RPMI8226 (cell line): ENCODE data around the gene CR2.
A peak's percentile ranks its signal among the peaks of the same experiment; 100 is the strongest.

Experiments
- DNase-seq: peaks from one replicate; pipeline ENCODE4 v3.0.0-alpha.2; 2015

Gene CR2

GRCh38 chr1:207453710-207454045, 450 bp upstream of the CR2 start:
- no peak for DNase-seq

GRCh38 chr1:207455183-207455754, 1.1 kb downstream of the CR2 start:
- DNase-seq = peak; percentile 13

DNA sequence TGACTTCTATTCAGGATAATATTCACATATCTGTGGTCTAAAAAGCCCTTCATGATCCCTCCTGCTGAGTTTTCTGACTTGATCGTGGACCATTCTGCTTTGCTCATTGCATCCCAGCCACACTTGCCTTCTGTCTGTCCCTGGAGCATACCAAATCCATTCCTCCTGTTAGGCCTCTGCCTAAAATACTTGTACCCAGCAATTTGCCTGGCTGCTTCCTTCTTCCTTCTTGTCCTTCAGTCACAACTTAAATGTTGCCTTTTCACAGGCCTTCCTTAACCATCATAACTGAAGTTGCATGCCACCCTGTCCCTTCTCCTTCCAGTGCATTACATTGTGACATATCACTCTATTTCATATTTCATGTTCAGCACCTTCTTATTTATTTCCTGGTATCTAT, 4.3 kb downstream of the CR2 start:
- DNase-seq = no peak

DNA sequence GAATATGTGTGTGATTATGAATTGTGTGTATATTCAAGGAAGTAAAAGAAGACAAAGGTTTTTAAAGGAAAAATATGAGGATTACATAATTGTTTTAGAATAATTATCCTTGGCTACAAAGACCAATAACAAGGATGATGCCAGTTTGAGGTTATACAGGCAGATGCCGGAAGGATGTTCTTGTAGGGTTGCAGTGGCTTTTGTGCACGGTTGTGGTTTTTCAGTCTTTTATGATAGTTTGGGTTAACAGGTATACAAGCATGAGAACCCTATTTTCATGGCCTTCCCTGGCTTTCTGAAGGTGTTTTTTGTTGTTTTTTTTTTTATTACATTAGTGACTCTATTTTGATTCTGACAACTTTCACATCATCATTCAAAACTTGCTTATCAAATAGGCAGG, 4.9 kb downstream of the CR2 start:
- DNase-seq = no peak

DNA sequence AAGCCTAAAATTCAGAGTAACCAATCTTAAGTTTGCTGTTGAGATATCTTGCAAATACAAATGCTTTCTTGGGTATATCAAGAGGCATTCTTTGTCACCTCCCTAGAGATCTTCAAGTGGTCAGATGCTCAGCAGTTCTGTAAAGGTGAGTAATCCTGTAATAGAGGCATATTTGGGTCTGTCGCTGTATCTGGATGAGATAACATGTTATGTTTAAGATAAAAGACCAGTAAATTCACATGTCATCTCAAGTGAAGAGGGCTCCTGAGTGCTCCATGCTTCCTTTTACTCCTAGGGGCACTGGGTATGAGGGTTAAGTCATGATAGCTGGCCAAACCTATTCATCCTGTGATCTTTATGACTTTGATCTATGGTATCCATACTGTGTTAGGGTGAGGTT, 7.5 kb downstream of the CR2 start:
- DNase-seq = no peak

- no peak for DNase-seq
These were observed 8.4 kb downstream of the CR2 start for GRCh38 chr1:207462535-207462934.

DNA sequence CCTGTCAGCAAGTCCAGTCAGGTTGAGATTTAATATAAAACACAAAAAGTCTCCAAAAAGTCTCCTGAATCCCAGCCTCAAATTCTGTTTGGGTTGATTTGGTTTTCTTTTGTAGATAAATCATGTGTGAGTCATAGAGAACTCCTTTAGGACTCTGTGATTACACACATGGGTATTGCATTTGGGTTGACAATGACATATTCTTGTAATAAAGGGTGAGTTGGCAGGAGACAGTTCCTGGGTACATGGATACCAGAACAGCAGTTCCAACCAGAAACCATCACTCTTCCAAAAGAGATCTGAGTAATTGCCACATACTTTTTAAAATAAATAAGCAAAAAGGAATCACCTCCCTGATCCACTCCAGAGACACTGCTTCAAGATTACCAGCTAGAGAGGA, 8.9 kb downstream of the CR2 start:
- no peak for DNase-seq

DNA sequence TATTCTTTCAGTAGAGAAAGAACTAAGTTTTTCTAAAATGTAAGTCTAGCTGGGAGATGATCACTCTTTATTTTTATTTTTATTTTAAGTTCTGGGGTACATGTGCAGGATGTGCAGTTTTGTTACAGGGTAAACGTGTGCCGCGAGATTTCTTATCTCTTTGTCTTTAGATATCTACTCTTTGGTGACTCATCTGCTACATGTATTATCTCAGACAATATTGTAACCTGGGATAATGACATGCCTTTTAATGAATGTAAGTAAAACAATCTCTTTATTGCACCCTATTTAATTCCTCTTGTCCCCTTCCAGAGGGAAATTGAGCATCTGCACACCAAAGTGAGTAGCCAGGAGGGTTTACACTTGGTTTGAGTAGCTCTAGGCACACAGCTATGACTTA, 9.4 kb downstream of the CR2 start:
- DNase-seq = no peak

- no peak for DNase-seq
These were observed 16.8 kb downstream of the CR2 start for GRCh38 chr1:207470927-207471326.

DNA sequence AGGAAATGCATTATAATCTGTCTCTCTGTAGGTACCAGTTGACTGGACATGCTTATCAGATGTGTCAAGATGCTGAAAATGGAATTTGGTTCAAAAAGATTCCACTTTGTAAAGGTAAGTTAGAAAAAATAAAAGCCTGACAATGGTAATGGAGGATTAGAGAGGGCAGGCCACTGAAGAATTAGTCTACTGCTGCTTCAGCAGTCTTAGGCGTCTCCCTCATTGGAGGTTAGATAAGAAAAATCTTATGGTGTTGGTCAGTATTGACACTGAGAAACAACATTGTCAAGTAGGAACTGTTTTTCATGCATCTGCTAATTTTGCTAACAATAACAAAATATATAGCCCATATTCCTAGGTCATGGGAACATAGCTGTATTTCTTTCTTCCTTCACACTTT, 20.1 kb downstream of the CR2 start:
- no peak for DNase-seq

DNA sequence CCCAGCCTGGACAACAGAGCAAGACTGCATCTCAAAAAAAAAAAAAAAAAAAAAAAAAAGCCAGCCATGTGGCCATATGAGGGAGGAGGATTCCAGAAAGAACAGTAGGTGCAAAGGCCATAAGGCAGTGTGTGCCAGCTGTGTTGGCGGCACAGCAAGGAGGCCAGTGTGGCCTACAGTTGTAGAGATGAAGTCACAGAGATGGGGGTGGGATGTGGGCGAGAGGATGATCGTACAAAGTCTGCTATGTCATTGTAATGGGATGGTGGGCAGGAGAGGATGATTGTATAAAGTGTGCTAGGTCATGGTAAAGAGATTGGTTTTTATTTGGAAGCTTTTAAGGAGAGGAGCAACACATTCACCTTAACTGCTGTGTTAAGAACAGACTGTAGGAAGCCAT, 32.1 kb downstream of the CR2 start:
- no peak for DNase-seq

DNA sequence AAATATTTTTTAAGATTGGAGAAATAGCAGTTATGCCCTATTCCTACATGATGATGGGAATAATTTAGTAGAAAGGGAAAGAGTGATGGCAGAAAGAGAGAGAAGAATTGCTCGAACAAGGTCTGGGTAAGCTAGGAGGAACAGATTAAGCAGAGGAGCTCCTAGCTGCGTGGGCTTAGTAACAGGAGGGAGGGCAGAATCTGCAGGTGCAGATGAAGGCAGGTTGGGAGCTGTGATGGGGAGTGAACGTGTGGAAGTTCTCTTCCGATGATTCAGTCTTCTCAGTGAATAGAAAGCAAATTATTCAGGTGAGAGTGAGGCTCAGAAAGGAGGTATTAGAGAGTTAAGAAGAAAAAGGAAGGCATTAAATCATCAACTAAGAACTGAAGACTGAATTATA, 33.5 kb downstream of the CR2 start:
- no peak for DNase-seq

DNA sequence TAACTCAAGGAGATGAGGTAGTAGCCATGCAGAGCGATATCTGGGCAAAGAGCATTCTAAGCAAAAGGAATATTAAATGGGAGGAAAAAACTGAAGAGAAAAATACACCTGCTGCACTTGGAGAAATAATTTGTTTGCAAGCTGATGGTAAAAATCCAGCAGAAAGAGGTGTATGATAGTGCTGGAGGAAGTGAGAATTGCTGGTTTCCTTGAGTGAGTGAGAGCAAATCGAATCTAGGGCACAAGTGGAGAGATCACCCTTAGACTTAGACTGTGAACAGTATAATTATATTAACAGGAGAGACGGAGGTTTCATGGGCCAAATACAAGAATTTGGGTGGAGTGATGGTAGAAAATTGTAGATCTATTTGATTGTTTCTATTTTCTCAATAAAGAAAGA, 39.1 kb downstream of the CR2 start:
- DNase-seq = no peak

- no peak for DNase-seq
These were observed 40.0 kb downstream of the CR2 start for GRCh38 chr1:207494171-207494570.

GRCh38 chr1:207495281-207495680, 41.2 kb downstream of the CR2 start:
- DNase-seq = peak; percentile 33

DNA sequence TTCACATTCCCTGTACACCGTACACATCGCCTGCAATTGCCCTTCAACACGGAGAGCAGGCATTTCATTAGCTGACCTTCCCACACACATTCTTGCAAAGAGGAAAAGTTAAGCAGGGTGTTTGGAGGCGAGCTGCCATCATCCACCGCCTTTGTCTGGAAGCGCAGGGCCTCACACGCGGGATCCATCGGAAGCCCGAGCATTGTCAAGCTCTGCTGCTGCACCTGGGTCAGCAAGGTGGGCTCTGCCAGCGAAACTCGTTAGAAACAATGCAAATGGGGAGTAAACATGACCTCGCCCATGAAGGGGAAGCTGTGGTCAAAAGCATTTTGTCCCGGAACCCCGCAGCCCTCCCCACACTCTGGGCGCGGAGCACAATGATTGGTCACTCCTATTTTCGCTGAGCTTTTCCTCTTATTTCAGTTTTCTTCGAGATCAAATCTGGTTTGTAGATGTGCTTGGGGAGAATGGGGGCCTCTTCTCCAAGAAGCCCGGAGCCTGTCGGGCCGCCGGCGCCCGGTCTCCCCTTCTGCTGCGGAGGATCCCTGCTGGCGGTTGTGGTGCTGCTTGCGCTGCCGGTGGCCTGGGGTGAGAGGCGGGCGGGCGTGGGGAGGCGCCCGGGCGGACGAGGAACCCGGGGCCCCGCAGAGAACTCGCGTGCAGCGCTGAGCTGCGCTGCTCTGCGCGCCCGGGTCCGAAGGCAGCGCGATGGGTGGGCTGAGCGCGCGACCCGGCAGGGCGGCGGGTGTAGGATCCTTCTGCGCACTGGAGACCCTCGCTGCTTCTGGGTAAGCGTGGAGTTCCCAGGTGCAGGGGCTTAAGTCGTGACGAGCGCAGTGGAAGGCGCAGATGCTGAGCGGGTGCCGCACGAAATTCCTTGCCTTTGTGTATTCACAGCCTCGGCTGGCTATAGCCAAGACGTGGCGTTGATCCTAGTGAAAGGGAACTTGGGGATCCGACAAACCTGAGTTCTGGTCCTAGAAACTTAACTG, 42.0 kb downstream of the CR2 start, which contains the start of gene CR1:
Gene CR1 (plus strand): TSS at position 357 of the 992 bp plus-strand sequence. CDS start 111 bp downstream, at position 468.
- DNase-seq = peak; percentile 57

GRCh38 chr1:207497941-207498340, 43.8 kb downstream of the CR2 start:
- DNase-seq = no peak

DNA sequence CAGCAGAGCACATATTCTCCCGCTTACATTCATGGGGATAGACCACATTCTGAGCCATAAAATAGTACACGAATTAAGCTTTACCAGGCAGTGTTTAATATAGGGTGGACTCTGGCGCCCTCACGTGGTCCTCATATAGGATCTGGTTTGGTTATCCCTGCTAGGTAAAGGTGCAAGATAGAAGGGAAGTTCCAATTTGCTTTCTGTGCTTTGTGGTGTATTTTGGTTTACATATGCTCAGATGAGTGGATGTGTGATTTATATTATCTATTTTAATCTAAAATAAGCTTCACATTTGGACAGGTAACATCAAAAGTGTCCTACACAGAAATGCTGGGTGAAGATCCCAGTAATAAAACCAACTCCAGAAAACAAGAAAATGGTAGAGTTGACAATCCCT, 45.4 kb downstream of the CR2 start:
- DNase-seq = peak; percentile 76

DNA sequence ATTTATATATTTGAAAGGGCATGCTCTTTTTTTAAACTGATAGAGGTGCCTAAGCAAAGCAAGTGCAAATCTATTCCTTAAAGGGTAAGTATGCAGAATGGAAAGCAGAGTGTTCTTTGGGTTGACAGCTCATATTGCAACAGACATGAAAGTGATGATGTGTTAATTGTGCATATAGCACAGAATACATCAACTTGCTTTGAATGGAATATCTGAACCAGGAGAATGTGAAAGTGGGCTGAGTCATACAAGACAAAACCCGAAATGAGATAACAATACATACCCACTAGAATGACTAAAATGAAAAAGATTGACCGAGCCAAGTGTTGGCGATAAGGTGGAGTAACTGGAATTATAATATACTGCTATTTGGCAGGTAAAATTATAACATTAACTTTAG, 46.2 kb downstream of the CR2 start:
- DNase-seq = no peak

GRCh38 chr1:207501071-207501470, 46.9 kb downstream of the CR2 start:
- DNase-seq = no peak

DNA sequence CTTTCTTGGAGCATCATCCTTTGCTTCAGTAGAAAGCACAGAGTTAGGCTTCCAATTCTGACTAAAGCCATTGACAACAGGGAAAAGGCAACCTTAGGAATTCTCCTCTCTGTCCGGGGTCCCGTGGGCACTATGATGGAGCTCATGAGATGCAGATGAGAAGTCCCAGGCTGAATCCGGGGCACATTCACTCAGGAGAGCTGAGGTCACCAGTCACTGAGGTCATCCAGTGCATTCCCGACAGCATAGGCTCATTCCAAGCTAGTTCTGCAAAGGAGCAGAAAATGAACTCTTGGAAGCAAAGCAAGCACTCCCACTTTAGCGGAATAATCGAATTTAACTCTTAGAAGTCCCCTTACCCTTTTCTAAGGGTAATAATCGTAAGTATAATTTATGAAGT, 48.6 kb downstream of the CR2 start:
- no peak for DNase-seq

- no peak for DNase-seq
These were observed 49.8 kb downstream of the CR2 start for GRCh38 chr1:207503950-207504349.

DNA sequence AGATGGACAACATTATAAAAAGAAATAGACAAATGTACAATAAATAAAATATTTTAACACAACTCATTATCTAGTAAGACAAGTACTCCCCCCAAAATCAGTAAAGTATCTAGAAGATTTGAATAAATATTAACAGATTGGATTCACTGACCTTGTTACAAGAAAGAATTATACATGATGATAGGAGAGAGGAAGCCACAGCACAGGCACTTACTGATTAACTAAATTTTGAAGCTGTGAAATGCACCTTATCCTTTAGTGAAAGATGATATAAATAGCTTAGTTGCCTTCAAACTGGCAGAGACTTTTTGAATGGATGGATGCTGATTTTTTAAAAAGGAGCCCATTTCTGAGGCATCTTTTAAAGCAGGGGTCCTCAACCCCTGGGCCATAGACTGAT, 50.3 kb downstream of the CR2 start:
- no peak for DNase-seq

DNA sequence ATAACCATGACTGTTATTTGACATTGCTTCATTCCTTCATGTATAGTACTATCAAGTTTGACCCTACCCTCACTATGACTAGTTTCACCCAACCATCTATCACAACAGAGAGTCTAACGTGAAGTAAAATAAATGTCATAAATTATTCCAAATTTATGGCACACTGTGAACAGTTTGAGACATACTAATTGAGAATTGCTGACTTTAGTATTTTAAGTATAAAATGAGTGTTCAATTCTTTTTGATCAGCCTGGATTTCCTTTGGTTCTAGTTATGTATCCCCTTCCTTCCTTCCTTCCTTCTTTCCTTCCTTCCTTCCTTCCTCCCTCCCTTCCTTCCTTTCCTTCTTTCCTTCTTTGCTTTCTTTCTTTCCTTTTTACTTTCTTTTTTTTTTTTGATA, 56.3 kb downstream of the CR2 start:
- no peak for DNase-seq

DNA sequence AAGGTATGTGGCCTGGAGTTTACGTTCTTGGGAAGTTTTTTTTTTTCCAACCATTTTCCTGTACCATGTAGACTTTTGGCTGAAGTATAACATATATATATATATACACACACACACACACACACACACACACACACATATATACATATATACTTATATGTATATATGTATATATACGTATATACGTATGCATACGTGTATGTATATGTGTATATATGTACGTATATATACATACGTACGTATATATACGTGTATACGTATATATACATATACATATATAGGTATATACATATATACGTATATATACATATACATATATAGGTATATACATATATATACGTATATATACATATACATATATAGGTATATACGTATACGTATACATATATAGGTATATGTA, 60.8 kb downstream of the CR2 start:
- DNase-seq = no peak
